Fibroblast of lung (primary cell): ENCODE measurements around the gene HAGH. TPM values are rescaled to one million over a fixed set of nuclear protein-coding genes. Genes with fewer than 3 reads are reported as not detected.
A peak's percentile ranks its signal among the peaks of the same experiment; 100 is the strongest.

Source experiments
- DNase-seq, 2 donors: peaks; one replicate each; pipeline versions ENCODE4 v3.0.0 to v3.0.0-alpha.2; 2010; ENCODE audit warnings: low read depth in 2 of 2
- H2AFZ ChIP-seq: 2 replicates; pipeline ENCODE4 v1.5.1; 2012; ENCODE audit warnings: low read length, control low read depth, inconsistent platforms
- H3K27ac ChIP-seq: 2 replicates; pipeline ENCODE4 v1.5.1; 2011; ENCODE audit warnings: low read length, control low read depth; ENCODE audit not compliant: insufficient read depth
- H3K27me3 ChIP-seq: 2 replicates; pipeline ENCODE4 v1.5.1; 2011; ENCODE audit warnings: mild to moderate bottlenecking, low read length; ENCODE audit not compliant: control insufficient read depth, insufficient read depth
- H3K36me3 ChIP-seq: 2 replicates; pipeline ENCODE4 v1.5.1; 2011; ENCODE audit warnings: low read length; ENCODE audit not compliant: control insufficient read depth, insufficient read depth
- H3K4me1 ChIP-seq: 2 replicates; pipeline ENCODE4 v1.5.1; 2011; ENCODE audit warnings: low read length; ENCODE audit not compliant: control insufficient read depth, insufficient read depth; ENCODE audit errors: extremely low read depth
- H3K4me2 ChIP-seq: 2 replicates; pipeline ENCODE4 v1.5.1; 2011; ENCODE audit warnings: low read length, control low read depth; ENCODE audit not compliant: insufficient read depth; ENCODE audit errors: extremely low read depth
- H3K4me3 ChIP-seq, 4 experiments: fragments of 200-600 bp in 1 of 4; sonication (generic) in 1 of 4; replicated peaks in 1 of 4; 2 replicates each; pipeline ENCODE4 v1.5.1; 2011 to 2016; ENCODE audit warnings: low read length in 4 of 4, low read depth in 3 of 4, mild to moderate bottlenecking in 3 of 4, control low read depth in 2 of 4, inconsistent platforms in 1 of 4, mixed read lengths in 1 of 4; ENCODE audit not compliant: insufficient read depth in 1 of 4; ENCODE audit errors: control extremely low read depth in 1 of 4
- H3K79me2 ChIP-seq: 2 replicates; pipeline ENCODE4 v1.5.1; 2012; ENCODE audit warnings: mild to moderate bottlenecking, low read length, inconsistent platforms; ENCODE audit not compliant: control insufficient read depth, insufficient read depth
- H3K9ac ChIP-seq: 2 replicates; pipeline ENCODE4 v1.5.1; 2011; ENCODE audit warnings: mild to moderate bottlenecking, low read length, control low read depth; ENCODE audit not compliant: insufficient read depth
- H3K9me3 ChIP-seq: 2 replicates; pipeline ENCODE4 v1.5.1; 2012; ENCODE audit warnings: low read depth, low read length; ENCODE audit not compliant: control insufficient read depth, insufficient read depth
- H4K20me1 ChIP-seq: 2 replicates; pipeline ENCODE4 v1.5.1; 2011; ENCODE audit warnings: low read length; ENCODE audit not compliant: control insufficient read depth, insufficient read depth; ENCODE audit errors: extremely low read depth
- CTCF ChIP-seq, 2 donors: IDR thresholded peaks in 1 of 2; conservative IDR thresholded peaks in 1 of 2; 1 replicate in 1 of 2; 2 replicates in 1 of 2; pipeline ENCODE4 v1.5.1; 2011 to 2012; ENCODE audit warnings: low read length in 2 of 2, control low read depth in 1 of 2, inconsistent platforms in 1 of 2, low read depth in 1 of 2, mild to moderate bottlenecking in 1 of 2
- EZH2 ChIP-seq: IDR thresholded peaks from 2 replicates; pipeline ENCODE4 v1.5.1; 2012; ENCODE audit warnings: low read length, control low read depth, mild to moderate bottlenecking; ENCODE audit errors: missing control alignments
- polyA plus RNA-seq, 2 donors: library from polyadenylated mRNA; depleted of rRNA in 1 of 2; stranded (reverse) in 1 of 2; unstranded in 1 of 2; fragments of >200 nt; gene quantifications; 2 replicates each; pipeline ENCODE4 v1.2.1, GENCODE V29; 2011 to 2012; ENCODE audit warnings: missing spikeins in 1 of 2
- total RNA-seq: library from RNA; depleted of rRNA; stranded (reverse); fragments of >200 nt; gene quantifications from 2 replicates; pipeline ENCODE4 v1.2.1, GENCODE V29; 2014

HAGH gene
- total and polyA plus RNA-seq, 2 donors (not counting 1 experiment from before 2014, with no cell fraction given): 18.4 to 47.4 TPM

- peaks cover 3% of the 10 kb centered on the region for H3K36me3 ChIP-seq
Observed at GRCh38 chr16:1832838-1833454, 6.3 kb upstream of the HAGH start.

GRCh38 chr16:1831186-1832075 lies 4.8 kb upstream of the HAGH start:
- Histone ChIP-seq H3K9me3 (no peaks in the 10 kb centered on the region), H3K9ac (no peak overlapping the region), H3K36me3 (peaks cover 3% of the 10 kb centered on the region), H3K79me2 (peaks cover 24% of the 10 kb centered on the region), H2AFZ (no peak overlapping the region), H3K4me3 (no peak overlapping the region), H3K27me3 (no peaks in the 10 kb centered on the region), H3K4me2 (no peak overlapping the region), H4K20me1 (no peaks in the 10 kb centered on the region), H3K4me1 (peaks cover 7% of the 10 kb centered on the region), H3K27ac (no peak overlapping the region)
- no peak for DNase-seq
- no peak for TF ChIP-seq CTCF (conservative IDR thresholded peaks at IDR 0.05 in 1 of 2, IDR thresholded peaks at IDR 0.05 in 1 of 2; ENCODE audit: low read depth in 1 of 2, low read length in 2 of 2)

More at GRCh38 chr16:1832838-1833454, 6.3 kb upstream of the HAGH start:
- no peak overlapping the region for H3K27ac ChIP-seq
- no peak overlapping the region for H3K4me2 ChIP-seq
- H3K9me3 ChIP-seq: no peaks in the 10 kb centered on the region
- no peaks in the 10 kb centered on the region for H3K27me3 ChIP-seq
- H2AFZ ChIP-seq: no peak overlapping the region
- H3K9ac ChIP-seq: no peak overlapping the region
- H4K20me1 ChIP-seq: no peaks in the 10 kb centered on the region
- peaks cover 7% of the 10 kb centered on the region for H3K4me1 ChIP-seq
- peaks cover 16% of the 10 kb centered on the region for H3K79me2 ChIP-seq
- no peak for DNase-seq
- TF ChIP-seq EZH2 (no peak), CTCF (conservative IDR thresholded peaks at IDR 0.05 in 1 of 2, IDR thresholded peaks at IDR 0.05 in 1 of 2; ENCODE audit: low read depth in 1 of 2, low read length in 2 of 2) (no peak)
- H3K4me3 ChIP-seq: no peak overlapping the region

- Histone ChIP-seq H3K9me3 (no peaks in the 10 kb centered on the region), H3K36me3 (peaks cover 3% of the 10 kb centered on the region), H3K79me2 (peaks cover 25% of the 10 kb centered on the region), H3K4me1 (peaks cover 7% of the 10 kb centered on the region), H3K9ac (no peak overlapping the region), H3K27ac (no peak overlapping the region), H3K27me3 (no peaks in the 10 kb centered on the region), H3K4me3 (no peak overlapping the region), H4K20me1 (no peaks in the 10 kb centered on the region), H3K4me2 (no peak overlapping the region), H2AFZ (no peak overlapping the region)
- TF ChIP-seq EZH2 (no peak), CTCF (conservative IDR thresholded peaks at IDR 0.05 in 1 of 2, IDR thresholded peaks at IDR 0.05 in 1 of 2; ENCODE audit: low read depth in 1 of 2, low read length in 2 of 2) (no peak)
- peak in 1 of 2 donors; percentile 21 for DNase-seq
Observed at GRCh38 chr16:1830213-1830612, 3.6 kb upstream of the HAGH start.
